Measurements from ENCODE around the gene ARMH3. TPM values are rescaled to one million over a fixed set of nuclear protein-coding genes. Genes with fewer than 3 reads are reported as not detected.

ARMH3 gene
- total RNA-seq, 1 donor from 2014 or later, result 28.8 TPM

- Mint-ChIP-seq H3K4me1 (ENCODE audit: unreplicated experiment) (peaks cover 12% of the 10 kb centered on the region), H3K36me3 (ENCODE audit: unreplicated experiment) (peaks cover 6% of the 10 kb centered on the region), H3K27ac (ENCODE audit: unreplicated experiment) (no peak overlapping the region), H3K4me3 (ENCODE audit: unreplicated experiment) (no peak overlapping the region), H3K27me3 (ENCODE audit: unreplicated experiment) (no peaks in the 10 kb centered on the region), H3K9me3 (ENCODE audit: unreplicated experiment) (no peaks in the 10 kb centered on the region)
- TF ChIP-seq CTCF (IDR thresholded peaks at IDR 0.05), result no peak
- no peak for DNase-seq (ENCODE audit: extremely low spot score, unreplicated experiment)
These were observed 205.2 kb downstream of the ARMH3 start for GRCh38 chr10:101850749-101851148.

- peaks cover 4% of the 10 kb centered on the region for H3K27me3 Mint-ChIP-seq (ENCODE audit: unreplicated experiment)
- peaks cover 18% of the 10 kb centered on the region for H3K4me1 Mint-ChIP-seq (ENCODE audit: unreplicated experiment)
- H3K27ac Mint-ChIP-seq (ENCODE audit: unreplicated experiment), result peak overlapping the region; percentile 60
- H3K4me3 Mint-ChIP-seq (ENCODE audit: unreplicated experiment), result no peak overlapping the region
- TF ChIP-seq CTCF (IDR thresholded peaks at IDR 0.05), result no peak
- no peak for DNase-seq (ENCODE audit: extremely low spot score, unreplicated experiment)
- H3K9me3 Mint-ChIP-seq (ENCODE audit: unreplicated experiment), result no peaks in the 10 kb centered on the region
- H3K36me3 Mint-ChIP-seq (ENCODE audit: unreplicated experiment), result peaks cover 13% of the 10 kb centered on the region
These were observed 207.1 kb downstream of the ARMH3 start for GRCh38 chr10:101848894-101849351.

- DNase-seq (ENCODE audit: extremely low spot score, unreplicated experiment), result no peak
- peak overlapping the region; percentile 60 for H3K27ac Mint-ChIP-seq (ENCODE audit: unreplicated experiment)
- TF ChIP-seq CTCF (IDR thresholded peaks at IDR 0.05), result no peak
- H3K27me3 Mint-ChIP-seq (ENCODE audit: unreplicated experiment), result peaks cover 4% of the 10 kb centered on the region
- H3K4me1 Mint-ChIP-seq (ENCODE audit: unreplicated experiment), result peaks cover 19% of the 10 kb centered on the region
- no peaks in the 10 kb centered on the region for H3K9me3 Mint-ChIP-seq (ENCODE audit: unreplicated experiment)
- peaks cover 13% of the 10 kb centered on the region for H3K36me3 Mint-ChIP-seq (ENCODE audit: unreplicated experiment)
- H3K4me3 Mint-ChIP-seq (ENCODE audit: unreplicated experiment), result no peak overlapping the region
These were observed 207.6 kb downstream of the ARMH3 start for GRCh38 chr10:101848408-101848807.

GRCh38 chr10:101845893-101846292 lies 210.1 kb downstream of the ARMH3 start:
- no peak for TF ChIP-seq CTCF (IDR thresholded peaks at IDR 0.05)
- no peak for DNase-seq (ENCODE audit: extremely low spot score, unreplicated experiment)
- H3K4me3 Mint-ChIP-seq (ENCODE audit: unreplicated experiment), result no peak overlapping the region
- peaks cover 4% of the 10 kb centered on the region for H3K27me3 Mint-ChIP-seq (ENCODE audit: unreplicated experiment)
- no peak overlapping the region for H3K27ac Mint-ChIP-seq (ENCODE audit: unreplicated experiment)
- H3K9me3 Mint-ChIP-seq (ENCODE audit: unreplicated experiment), result no peaks in the 10 kb centered on the region
- peaks cover 13% of the 10 kb centered on the region for H3K36me3 Mint-ChIP-seq (ENCODE audit: unreplicated experiment)
- H3K4me1 Mint-ChIP-seq (ENCODE audit: unreplicated experiment), result peaks cover 24% of the 10 kb centered on the region

- Mint-ChIP-seq H3K36me3 (ENCODE audit: unreplicated experiment) (peaks cover 13% of the 10 kb centered on the region), H3K9me3 (ENCODE audit: unreplicated experiment) (no peaks in the 10 kb centered on the region), H3K27ac (ENCODE audit: unreplicated experiment) (no peak within 1 kb of the TSS), H3K4me3 (ENCODE audit: unreplicated experiment) (peak within 1 kb of the TSS; percentile 42), H3K4me1 (ENCODE audit: unreplicated experiment) (peaks cover 26% of the 10 kb centered on the region), H3K27me3 (ENCODE audit: unreplicated experiment) (peaks cover 4% of the 10 kb centered on the region)
- DNase-seq (ENCODE audit: extremely low spot score, unreplicated experiment), result no peak
- TF ChIP-seq CTCF (IDR thresholded peaks at IDR 0.05), result peak; percentile 60
These were observed 212.6 kb downstream of the ARMH3 start, which contains the start of gene KCNIP2 for GRCh38 chr10:101843032-101844021. Gene KCNIP2, minus strand, starts transcription at chr10:101843800. Its CDS starts 232 bp downstream, at chr10:101843568.
